Brain microvascular endothelial cell (primary cell): ENCODE results near the gene DNMT3A.

Experiments
- DNase-seq: peaks from one replicate; pipeline ENCODE4 v3.0.0-alpha.2; 2020
- H3K27ac ChIP-seq: fragments of 250-450 bp; sonication (Bioruptor Pico); 2 replicates; pipeline ENCODE4 v1.5.1; 2020; ENCODE audit warnings: mild to moderate bottlenecking, moderate library complexity
- H3K27me3 ChIP-seq: fragments of 250-450 bp; sonication (Bioruptor Pico); replicated peaks from 2 replicates; pipeline ENCODE4 v1.5.1; 2020; ENCODE audit warnings: mild to moderate bottlenecking
- H3K36me3 ChIP-seq: fragments of 250-450 bp; sonication (Bioruptor Pico); replicated peaks from 2 replicates; pipeline ENCODE4 v1.5.1; 2020; ENCODE audit warnings: mild to moderate bottlenecking
- H3K4me3 ChIP-seq: 2 replicates; pipeline ENCODE4 v1.5.1; 2011; ENCODE audit warnings: low read depth, mild to moderate bottlenecking, control low read depth, low read length, moderate library complexity
- in situ Hi-C: cut with HindIII; loops from 2 replicates; pipeline ENCODE4 v1.10.0; 2017; ENCODE audit warnings: low sequenced_read_pairs, low pct_ligation_motif_present
- TF ChIP-seq, protein P1 (sequence below): IDR thresholded peaks from 2 replicates; pipeline ENCODE4 v1.5.1; 2011; ENCODE audit warnings: low read depth, mild to moderate bottlenecking, moderate library complexity, low read length, control low read depth, inconsistent platforms; ENCODE audit errors: missing control alignments

The DNMT3A gene

GRCh38 chr2:25258847-25259736 is 82.6 kb downstream of the DNMT3A start:
- H3K27me3 ChIP-seq, result no peaks in the 10 kb centered on the region
- H3K4me3 ChIP-seq, result no peak overlapping the region
- H3K27ac ChIP-seq, result no peak overlapping the region
- TF ChIP-seq, protein P1, sequence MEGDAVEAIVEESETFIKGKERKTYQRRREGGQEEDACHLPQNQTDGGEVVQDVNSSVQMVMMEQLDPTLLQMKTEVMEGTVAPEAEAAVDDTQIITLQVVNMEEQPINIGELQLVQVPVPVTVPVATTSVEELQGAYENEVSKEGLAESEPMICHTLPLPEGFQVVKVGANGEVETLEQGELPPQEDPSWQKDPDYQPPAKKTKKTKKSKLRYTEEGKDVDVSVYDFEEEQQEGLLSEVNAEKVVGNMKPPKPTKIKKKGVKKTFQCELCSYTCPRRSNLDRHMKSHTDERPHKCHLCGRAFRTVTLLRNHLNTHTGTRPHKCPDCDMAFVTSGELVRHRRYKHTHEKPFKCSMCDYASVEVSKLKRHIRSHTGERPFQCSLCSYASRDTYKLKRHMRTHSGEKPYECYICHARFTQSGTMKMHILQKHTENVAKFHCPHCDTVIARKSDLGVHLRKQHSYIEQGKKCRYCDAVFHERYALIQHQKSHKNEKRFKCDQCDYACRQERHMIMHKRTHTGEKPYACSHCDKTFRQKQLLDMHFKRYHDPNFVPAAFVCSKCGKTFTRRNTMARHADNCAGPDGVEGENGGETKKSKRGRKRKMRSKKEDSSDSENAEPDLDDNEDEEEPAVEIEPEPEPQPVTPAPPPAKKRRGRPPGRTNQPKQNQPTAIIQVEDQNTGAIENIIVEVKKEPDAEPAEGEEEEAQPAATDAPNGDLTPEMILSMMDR, result no peak
- H3K36me3 ChIP-seq, result no peaks in the 10 kb centered on the region
- in situ Hi-C loops, result no loop called here
- no peak for DNase-seq

DNA sequence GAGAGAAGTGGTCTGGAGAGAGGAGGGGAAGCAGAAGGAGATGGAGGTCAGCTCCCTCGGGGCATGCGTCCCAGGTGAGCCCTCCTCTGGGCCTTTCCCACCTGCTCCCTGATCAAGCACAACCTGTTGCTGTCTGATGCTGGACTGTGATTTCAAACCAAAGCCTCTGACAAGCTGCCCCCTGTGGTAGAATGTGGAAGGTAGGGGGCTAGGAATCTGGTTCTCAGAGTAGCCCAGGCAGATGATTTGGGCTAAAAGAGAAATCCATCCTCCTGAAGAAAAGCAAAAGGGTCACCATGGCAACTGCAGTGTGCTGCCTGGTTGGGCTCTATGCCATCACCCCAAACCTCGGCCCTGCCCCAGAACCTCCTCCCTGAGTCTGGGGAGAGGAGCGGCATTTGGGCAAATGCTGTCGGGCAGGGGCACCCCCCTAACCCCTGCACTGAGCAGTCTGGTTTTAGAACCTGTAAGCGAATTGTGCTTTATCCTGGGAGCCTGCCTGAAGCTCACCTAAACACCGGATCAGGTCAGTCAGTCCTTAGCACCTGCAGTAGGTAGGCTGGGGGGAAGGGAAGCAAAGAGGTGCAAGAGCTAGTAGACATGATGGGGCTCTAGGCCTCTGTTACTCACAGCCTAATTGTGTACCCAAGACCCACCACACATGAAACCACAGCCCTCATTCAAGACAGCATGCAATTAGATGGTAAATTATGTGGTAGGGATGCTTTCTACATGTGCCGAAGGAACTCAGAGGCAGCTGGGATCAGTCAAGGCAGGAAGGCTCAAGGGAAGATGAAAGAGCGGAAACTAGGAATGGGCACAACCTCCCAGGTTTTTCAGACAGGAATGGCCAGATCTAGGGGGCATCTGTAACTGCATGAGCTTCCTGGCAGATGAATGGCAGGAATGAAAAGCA is 83.5 kb downstream of the DNMT3A start:
- TF ChIP-seq, protein P1, result peak; percentile 19
- Histone ChIP-seq H3K27me3 (no peaks in the 10 kb centered on the region), H3K4me3 (no peak overlapping the region), H3K27ac (no peak overlapping the region), H3K36me3 (no peaks in the 10 kb centered on the region)
- DNase-seq, result no peak
- in situ Hi-C loops, result no loop called here

DNA sequence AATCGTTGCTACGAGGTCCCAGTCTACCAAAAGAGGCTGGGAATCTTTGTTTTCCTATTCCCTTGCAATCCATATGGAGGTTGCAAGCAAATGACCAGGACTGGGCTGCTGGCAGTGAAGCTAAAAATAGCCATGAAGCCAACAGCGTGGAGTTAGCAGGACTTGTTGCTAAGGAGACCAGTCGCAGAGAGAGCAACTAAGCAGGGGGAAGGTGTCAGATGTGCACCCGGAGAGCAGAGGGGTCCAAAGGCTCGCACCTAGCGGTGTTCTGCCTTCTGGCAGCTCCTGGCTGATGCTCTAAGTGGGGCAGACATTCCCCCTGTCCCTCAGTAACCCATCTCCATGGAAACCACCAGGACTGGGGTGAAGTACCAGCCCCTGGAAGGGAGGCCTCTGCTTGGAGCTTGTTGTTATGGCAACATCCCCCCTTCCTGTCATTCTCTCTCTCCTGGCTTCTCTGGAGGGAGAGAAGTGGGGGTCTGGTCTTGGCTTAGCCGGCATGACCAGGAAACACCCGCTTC is 84.6 kb downstream of the DNMT3A start:
- in situ Hi-C loops, result no loop called here
- Histone ChIP-seq H3K36me3 (no peaks in the 10 kb centered on the region), H3K4me3 (no peak overlapping the region), H3K27ac (no peak overlapping the region), H3K27me3 (no peaks in the 10 kb centered on the region)
- TF ChIP-seq, protein P1, result no peak
- peak; percentile 61 for DNase-seq

DNA sequence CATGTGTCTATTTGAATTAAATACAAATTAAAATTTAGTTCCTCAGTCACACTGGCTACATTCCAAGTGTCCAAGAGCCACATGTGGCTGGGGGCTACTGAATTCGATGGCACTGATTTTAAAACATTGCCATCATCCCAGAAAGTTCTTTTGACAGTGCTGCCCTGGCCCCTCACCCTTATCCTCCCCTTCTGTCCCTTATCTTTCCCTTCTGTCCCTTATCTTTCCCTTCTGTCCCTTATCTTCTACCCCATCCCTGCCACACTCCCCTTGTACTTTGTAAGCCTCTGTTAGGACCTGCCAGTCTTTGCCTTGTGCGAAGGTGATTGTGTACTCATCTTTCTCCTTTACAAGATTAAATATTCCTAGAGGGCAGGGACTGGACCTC is 85.2 kb downstream of the DNMT3A start:
- Histone ChIP-seq H3K36me3 (no peaks in the 10 kb centered on the region), H3K4me3 (no peak overlapping the region), H3K27me3 (no peaks in the 10 kb centered on the region), H3K27ac (no peak overlapping the region)
- DNase-seq, result no peak
- TF ChIP-seq, protein P1, result no peak
- in situ Hi-C loops, result no loop called here

- no peak overlapping the region for H3K27ac ChIP-seq
- no peaks in the 10 kb centered on the region for H3K27me3 ChIP-seq
- no peak overlapping the region for H3K4me3 ChIP-seq
- in situ Hi-C loops, result no loop called here
- DNase-seq, result no peak
- no peaks in the 10 kb centered on the region for H3K36me3 ChIP-seq
- TF ChIP-seq, protein P1, result no peak
Measured at GRCh38 chr2:25255745-25256487, 85.8 kb downstream of the DNMT3A start.
